Loucy (cell line): ENCODE data around the gene OBP2B.

ENCODE experiments used
- H2AFZ ChIP-seq: fragments of 200-600 bp; sonication (generic); 2 replicates; pipeline ENCODE4 v1.6.0; 2016; ENCODE audit warnings: antibody characterized with exemption, mild to moderate bottlenecking, low read length, moderate library complexity
- H3F3A ChIP-seq: fragments of 200-600 bp; 2 replicates; pipeline ENCODE4 v1.6.0; 2016; ENCODE audit warnings: antibody characterized with exemption, low read depth, mild to moderate bottlenecking
- H3K27me3 ChIP-seq: fragments of 200-600 bp; sonication (generic); 2 replicates; pipeline ENCODE4 v1.6.1; 2014; ENCODE audit warnings: low read length, mild to moderate bottlenecking; ENCODE audit not compliant: insufficient read depth, poor library complexity, severe bottlenecking
- H3K36me3 ChIP-seq: fragments of 200-600 bp; sonication (generic); 2 replicates; pipeline ENCODE4 v1.6.1; 2016; ENCODE audit warnings: low read length; ENCODE audit not compliant: insufficient read depth
- H3K4me1 ChIP-seq: fragments of 200-600 bp; sonication (generic); 2 replicates; pipeline ENCODE4 v1.5.1; 2014; ENCODE audit warnings: low read length, mild to moderate bottlenecking; ENCODE audit not compliant: insufficient read depth, poor library complexity, severe bottlenecking
- H3K4me2 ChIP-seq: fragments of 200-600 bp; sonication (generic); 2 replicates; pipeline ENCODE4 v1.6.0; 2014; ENCODE audit warnings: antibody characterized with exemption, low read length, low read depth, mild to moderate bottlenecking; ENCODE audit not compliant: poor library complexity, severe bottlenecking
- H3K4me3 ChIP-seq: fragments of 200-600 bp; sonication (generic); 2 replicates; pipeline ENCODE4 v1.5.1; 2014; ENCODE audit warnings: low read length, mild to moderate bottlenecking, mixed read lengths; ENCODE audit not compliant: poor library complexity, severe bottlenecking
- H3K79me2 ChIP-seq: fragments of 200-600 bp; sonication (generic); 2 replicates; pipeline ENCODE4 v1.6.1; 2014; ENCODE audit warnings: low read length; ENCODE audit not compliant: insufficient read depth
- H3K9ac ChIP-seq: fragments of 200-600 bp; sonication (generic); 2 replicates; pipeline ENCODE4 v1.6.0; 2014; ENCODE audit warnings: mild to moderate bottlenecking, low read depth, low read length, moderate library complexity; ENCODE audit not compliant: poor library complexity, severe bottlenecking
- H3K9me2 ChIP-seq: fragments of 200-600 bp; sonication (generic); replicated peaks from 2 replicates; pipeline ENCODE4 v1.6.1; 2016; ENCODE audit warnings: low read depth, low read length, mixed read lengths
- H3K9me3 ChIP-seq: fragments of 200-600 bp; sonication (generic); 2 replicates; pipeline ENCODE4 v1.6.1; 2014; ENCODE audit warnings: mild to moderate bottlenecking, antibody characterized with exemption, low read length, low read depth; ENCODE audit not compliant: insufficient read depth
- H4K20me1 ChIP-seq: fragments of 200-600 bp; sonication (generic); 2 replicates; pipeline ENCODE4 v1.6.0; 2014; ENCODE audit warnings: antibody characterized with exemption, low read length, mild to moderate bottlenecking; ENCODE audit not compliant: insufficient read depth, poor library complexity, severe bottlenecking
- CTCF ChIP-seq: fragments of 200-600 bp; sonication (generic); conservative IDR thresholded peaks from 2 replicates; pipeline ENCODE4 v1.5.1; 2014; ENCODE audit warnings: mild to moderate bottlenecking, antibody characterized with exemption, low read length
- EZH2phosphoT487 ChIP-seq: fragments of 200-600 bp; IDR thresholded peaks from 2 replicates; pipeline ENCODE4 v1.6.1; 2018; ENCODE audit warnings: antibody characterized with exemption, mild to moderate bottlenecking, moderate library complexity, borderline replicate concordance

OBP2B gene

GRCh38 chr9:133194597-133194996, 14.5 kb downstream of the OBP2B start:
- Histone ChIP-seq H3K4me1 (no peaks in the 10 kb centered on the region), H2AFZ (no peak overlapping the region), H3K36me3 (no peaks in the 10 kb centered on the region), H3K4me3 (no peak overlapping the region), H3K79me2 (no peaks in the 10 kb centered on the region), H3F3A (no peaks in the 10 kb centered on the region), H3K4me2 (no peak overlapping the region), H3K9me3 (no peaks in the 10 kb centered on the region), H3K9ac (no peak overlapping the region), H3K9me2 (no peaks in the 10 kb centered on the region), H4K20me1 (no peaks in the 10 kb centered on the region), H3K27me3 (no peaks in the 10 kb centered on the region)
- TF ChIP-seq CTCF = no peak
- TF ChIP-seq EZH2phosphoT487 = no peak

DNA sequence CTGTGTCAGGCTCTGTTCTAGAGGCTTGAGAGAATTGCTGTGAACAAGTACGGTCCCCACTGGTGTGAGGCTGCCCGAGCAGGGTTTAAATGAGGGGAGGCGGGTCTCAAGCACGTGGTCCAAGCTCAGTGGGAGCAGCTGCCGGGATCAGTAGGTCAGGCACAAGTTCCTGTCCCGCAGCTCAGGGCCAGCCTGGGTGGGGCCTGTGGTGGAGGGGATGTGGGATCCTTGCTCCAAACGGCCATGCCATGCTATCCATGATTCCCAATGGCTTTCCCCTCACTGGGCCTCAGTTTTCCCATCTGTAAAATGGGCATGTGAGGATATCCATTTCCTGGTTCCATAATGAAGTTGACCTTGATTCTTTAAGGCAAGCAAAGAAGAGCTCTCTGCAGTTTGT, 17.1 kb downstream of the OBP2B start:
- no peaks in the 10 kb centered on the region for H3F3A ChIP-seq
- H3K9ac ChIP-seq = no peak overlapping the region
- no peak for TF ChIP-seq EZH2phosphoT487
- no peak for TF ChIP-seq CTCF
- no peaks in the 10 kb centered on the region for H3K27me3 ChIP-seq
- no peaks in the 10 kb centered on the region for H3K36me3 ChIP-seq
- no peak overlapping the region for H3K4me2 ChIP-seq
- H3K9me3 ChIP-seq = no peaks in the 10 kb centered on the region
- H3K79me2 ChIP-seq = no peaks in the 10 kb centered on the region
- no peak overlapping the region for H3K4me3 ChIP-seq
- no peaks in the 10 kb centered on the region for H3K4me1 ChIP-seq
- H3K9me2 ChIP-seq = no peaks in the 10 kb centered on the region
- H2AFZ ChIP-seq = no peak overlapping the region
- no peaks in the 10 kb centered on the region for H4K20me1 ChIP-seq

GRCh38 chr9:133189826-133190225, 19.2 kb downstream of the OBP2B start:
- Histone ChIP-seq H3K4me2 (no peak overlapping the region), H4K20me1 (no peaks in the 10 kb centered on the region), H3K9ac (no peak overlapping the region), H3K36me3 (no peaks in the 10 kb centered on the region), H3K27me3 (no peaks in the 10 kb centered on the region), H3K9me2 (no peaks in the 10 kb centered on the region), H3K4me1 (peaks cover 4% of the 10 kb centered on the region), H3K79me2 (no peaks in the 10 kb centered on the region), H3K4me3 (no peak overlapping the region), H3K9me3 (no peaks in the 10 kb centered on the region), H2AFZ (no peak overlapping the region), H3F3A (no peaks in the 10 kb centered on the region)
- no peak for TF ChIP-seq EZH2phosphoT487
- no peak for TF ChIP-seq CTCF
